OCI-LY7 (cell line): Measurements from ENCODE around the gene GLTP. TPM values are rescaled to one million over a fixed set of nuclear protein-coding genes. Genes with fewer than 3 reads are reported as not detected.

Source experiments
- BruUV-seq: library from RNA; stranded (reverse); fragments of 400-500 nt; replicated peaks from 2 replicates; lab custom pipeline; 2021; lab: Mats Ljungman, UMichigan
- CTCF ChIA-PET: fragments of 300-600 bp; sonication (Branson Sonifier 250); formaldehyde crosslinking; loops from one replicate; lab custom pipeline; 2022; ENCODE audit warnings: antibody characterized with exemption; ENCODE audit not compliant: unreplicated experiment; lab: Charles Lee
- POLR2A ChIA-PET: fragments of 300-600 bp; sonication (Branson Sonifier 250); formaldehyde crosslinking; loops from one replicate; lab custom pipeline; 2022; ENCODE audit warnings: antibody characterized with exemption; lab: Charles Lee
- DNase-seq: peaks from one replicate; pipeline ENCODE4 v3.0.0-alpha.2; 2015; ENCODE audit warnings: low spot score
- H2AFZ ChIP-seq: fragments of 200-600 bp; sonication (generic), shearing (Covaris generic); 2 replicates; pipeline ENCODE4 v1.6.1; 2014; ENCODE audit warnings: mild to moderate bottlenecking, antibody characterized with exemption, low read length, moderate library complexity
- H3K27ac ChIP-seq: fragments of 200-600 bp; sonication (generic); 2 replicates; pipeline ENCODE4 v1.5.1; 2014; ENCODE audit warnings: mixed run types, low read depth, mild to moderate bottlenecking, moderate library complexity, low read length, inconsistent platforms; ENCODE audit not compliant: poor library complexity, severe bottlenecking
- H3K36me3 ChIP-seq: fragments of 200-600 bp; sonication (generic); 2 replicates; pipeline ENCODE4 v1.6.1; 2014; ENCODE audit warnings: mild to moderate bottlenecking, antibody characterized with exemption, low read length, moderate library complexity, mixed read lengths; ENCODE audit not compliant: insufficient read depth
- H3K4me1 ChIP-seq: fragments of 200-600 bp; sonication (generic); 2 replicates; pipeline ENCODE4 v1.5.1; 2014; ENCODE audit warnings: mild to moderate bottlenecking, low read length; ENCODE audit not compliant: insufficient read depth, poor library complexity, severe bottlenecking
- H3K4me2 ChIP-seq: fragments of 200-600 bp; sonication (generic); 2 replicates; pipeline ENCODE4 v1.6.1; 2014; ENCODE audit warnings: mild to moderate bottlenecking, low read length
- H3K4me3 ChIP-seq: fragments of 200-600 bp; sonication (generic); 2 replicates; pipeline ENCODE4 v1.5.1; 2014; ENCODE audit warnings: mild to moderate bottlenecking, low read depth, low read length; ENCODE audit not compliant: poor library complexity, severe bottlenecking
- H3K79me2 ChIP-seq: fragments of 200-600 bp; sonication (generic); 2 replicates; pipeline ENCODE4 v1.6.1; 2016; ENCODE audit warnings: low read depth, mild to moderate bottlenecking, low read length, moderate library complexity, mixed read lengths; ENCODE audit not compliant: insufficient read depth
- H3K9me2 ChIP-seq: fragments of 200-600 bp; sonication (generic); 2 replicates; pipeline ENCODE4 v1.6.1; 2016; ENCODE audit warnings: mild to moderate bottlenecking, low read length, mixed read lengths; ENCODE audit not compliant: insufficient read depth
- H3K9me3 ChIP-seq: fragments of 200-600 bp; sonication (generic); 2 replicates; pipeline ENCODE4 v1.6.1; 2014; ENCODE audit warnings: mild to moderate bottlenecking, mixed run types, low read length, mixed read lengths
- H4K20me1 ChIP-seq: fragments of 200-600 bp; sonication (generic); 2 replicates; pipeline ENCODE4 v1.6.1; 2014; ENCODE audit warnings: mild to moderate bottlenecking, antibody characterized with exemption, low read length, moderate library complexity, mixed read lengths; ENCODE audit not compliant: insufficient read depth
- EZH2phosphoT487 ChIP-seq: fragments of 200-600 bp; sonication (generic); IDR thresholded peaks from 2 replicates; pipeline ENCODE4 v1.6.1; 2018; ENCODE audit warnings: low read depth, borderline replicate concordance, mild to moderate bottlenecking, mixed run types, antibody characterized with exemption, low read length, moderate library complexity, mixed read lengths
- intact Hi-C: fragments of 100-400 bp; cut with micrococcal nuclease; formaldehyde crosslinking; loops from one replicate; pipeline ENCODE4 v1.10.0; 2022; ENCODE audit not compliant: unreplicated experiment
- total RNA-seq, 2 experiments: library from RNA; depleted of rRNA in 1 of 2; stranded (reverse); fragments of >200 nt in 1 of 2; shearing (Covaris generic) in 1 of 2; gene quantifications; 2 replicates each; pipeline ENCODE4 v1.2.3, GENCODE V29; 2014 to 2022
- TF ChIP-seq, protein P1 (sequence below): fragments of 200-600 bp; sonication (generic); conservative IDR thresholded peaks from 2 replicates; pipeline ENCODE4 v1.5.1; 2014; ENCODE audit warnings: mild to moderate bottlenecking, antibody characterized with exemption, low read length, moderate library complexity, mixed read lengths

GLTP gene
- total RNA-seq, 2 experiments from 2014 or later, result 24.0 to 27.3 TPM

GRCh38 chr12:109921982-109922381 is 41.6 kb upstream of the GLTP start:
- Histone ChIP-seq H4K20me1 (no peaks in the 10 kb centered on the region), H3K79me2 (no peaks in the 10 kb centered on the region), H2AFZ (no peak overlapping the region), H3K36me3 (peaks cover 58% of the 10 kb centered on the region), H3K4me1 (peaks cover 14% of the 10 kb centered on the region), H3K4me3 (no peak overlapping the region), H3K9me3 (no peaks in the 10 kb centered on the region), H3K4me2 (no peak overlapping the region), H3K27ac (no peak overlapping the region), H3K9me2 (no peaks in the 10 kb centered on the region)
- POLR2A ChIA-PET, result no interaction called here
- DNase-seq, result no peak
- BruUV-seq, result no TSS peak
- CTCF ChIA-PET, result no interaction called here
- TF ChIP-seq, protein P1, sequence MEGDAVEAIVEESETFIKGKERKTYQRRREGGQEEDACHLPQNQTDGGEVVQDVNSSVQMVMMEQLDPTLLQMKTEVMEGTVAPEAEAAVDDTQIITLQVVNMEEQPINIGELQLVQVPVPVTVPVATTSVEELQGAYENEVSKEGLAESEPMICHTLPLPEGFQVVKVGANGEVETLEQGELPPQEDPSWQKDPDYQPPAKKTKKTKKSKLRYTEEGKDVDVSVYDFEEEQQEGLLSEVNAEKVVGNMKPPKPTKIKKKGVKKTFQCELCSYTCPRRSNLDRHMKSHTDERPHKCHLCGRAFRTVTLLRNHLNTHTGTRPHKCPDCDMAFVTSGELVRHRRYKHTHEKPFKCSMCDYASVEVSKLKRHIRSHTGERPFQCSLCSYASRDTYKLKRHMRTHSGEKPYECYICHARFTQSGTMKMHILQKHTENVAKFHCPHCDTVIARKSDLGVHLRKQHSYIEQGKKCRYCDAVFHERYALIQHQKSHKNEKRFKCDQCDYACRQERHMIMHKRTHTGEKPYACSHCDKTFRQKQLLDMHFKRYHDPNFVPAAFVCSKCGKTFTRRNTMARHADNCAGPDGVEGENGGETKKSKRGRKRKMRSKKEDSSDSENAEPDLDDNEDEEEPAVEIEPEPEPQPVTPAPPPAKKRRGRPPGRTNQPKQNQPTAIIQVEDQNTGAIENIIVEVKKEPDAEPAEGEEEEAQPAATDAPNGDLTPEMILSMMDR, result no peak
- no peak for TF ChIP-seq EZH2phosphoT487
- intact Hi-C loops, result no loop called here

DNA sequence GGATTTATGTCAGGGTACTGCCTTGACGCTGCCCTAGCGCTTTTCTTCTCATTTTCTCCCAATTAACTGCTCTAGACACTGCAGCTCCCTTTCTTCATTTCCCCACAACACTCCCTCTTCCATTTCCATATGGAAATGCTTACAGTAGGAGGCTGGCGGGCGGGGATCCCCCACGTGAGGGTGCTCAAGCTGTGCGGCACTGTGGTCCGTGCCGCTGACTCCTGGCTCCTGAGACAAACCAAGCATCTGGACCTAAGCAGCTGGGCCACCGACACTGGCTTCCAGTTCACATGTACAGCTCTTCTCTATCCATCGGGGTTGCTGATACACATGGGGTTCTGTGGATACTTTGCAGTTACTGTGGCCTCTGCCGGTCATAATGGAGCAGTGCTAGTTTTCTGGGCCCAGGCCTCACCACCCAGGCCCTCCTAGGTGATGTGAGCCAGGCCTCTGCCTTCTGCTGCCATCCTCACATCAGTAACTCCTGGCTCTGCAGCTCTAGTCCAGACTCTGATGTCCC is 40.0 kb upstream of the GLTP start:
- no peaks in the 10 kb centered on the region for H4K20me1 ChIP-seq
- ChIA-PET POLR2A (no interaction called here), CTCF (no interaction called here)
- intact Hi-C loops, result no loop called here
- H3K9me3 ChIP-seq, result no peaks in the 10 kb centered on the region
- H3K27ac ChIP-seq, result no peak overlapping the region
- no peaks in the 10 kb centered on the region for H3K9me2 ChIP-seq
- peaks cover 62% of the 10 kb centered on the region for H3K36me3 ChIP-seq
- no peak overlapping the region for H3K4me2 ChIP-seq
- no TSS peak for BruUV-seq
- H3K79me2 ChIP-seq, result no peaks in the 10 kb centered on the region
- H3K4me3 ChIP-seq, result no peak overlapping the region
- no peak overlapping the region for H2AFZ ChIP-seq
- no peak for TF ChIP-seq EZH2phosphoT487
- TF ChIP-seq, protein P1, result no peak
- peaks cover 14% of the 10 kb centered on the region for H3K4me1 ChIP-seq
- no peak for DNase-seq

GRCh38 chr12:109919456-109919855 is 39.1 kb upstream of the GLTP start:
- no peak overlapping the region for H2AFZ ChIP-seq
- H3K4me2 ChIP-seq, result no peak overlapping the region
- H3K79me2 ChIP-seq, result no peaks in the 10 kb centered on the region
- TF ChIP-seq EZH2phosphoT487, result no peak
- TF ChIP-seq, protein P1, result no peak
- H4K20me1 ChIP-seq, result no peaks in the 10 kb centered on the region
- BruUV-seq, result no TSS peak
- H3K36me3 ChIP-seq, result peaks cover 67% of the 10 kb centered on the region
- no peaks in the 10 kb centered on the region for H3K9me3 ChIP-seq
- no peak overlapping the region for H3K4me3 ChIP-seq
- H3K4me1 ChIP-seq, result peaks cover 7% of the 10 kb centered on the region
- no peak for DNase-seq
- no peak overlapping the region for H3K27ac ChIP-seq
- CTCF ChIA-PET, result no interaction called here
- H3K9me2 ChIP-seq, result no peaks in the 10 kb centered on the region
- intact Hi-C loops, result no loop called here
- POLR2A ChIA-PET, result no interaction called here
